GM19324 (cell line): ENCODE data around the gene HP1BP3.
A peak's percentile ranks its signal among the peaks of the same experiment; 100 is the strongest.
"Not testable (repeated sequence)": the region's sequence is repeated elsewhere in the genome, so short reads cannot be mapped to it uniquely, and the experiment has no call there.

Experiments
- ATAC-seq: cut with Tn5 transposase; IDR thresholded peaks from one replicate; pipeline ENCODE4 v1.9.1; 2021; ENCODE audit warnings: mild to moderate bottlenecking, moderate library complexity; ENCODE audit not compliant: unreplicated experiment, low FRiP score

The HP1BP3 gene, protein sequence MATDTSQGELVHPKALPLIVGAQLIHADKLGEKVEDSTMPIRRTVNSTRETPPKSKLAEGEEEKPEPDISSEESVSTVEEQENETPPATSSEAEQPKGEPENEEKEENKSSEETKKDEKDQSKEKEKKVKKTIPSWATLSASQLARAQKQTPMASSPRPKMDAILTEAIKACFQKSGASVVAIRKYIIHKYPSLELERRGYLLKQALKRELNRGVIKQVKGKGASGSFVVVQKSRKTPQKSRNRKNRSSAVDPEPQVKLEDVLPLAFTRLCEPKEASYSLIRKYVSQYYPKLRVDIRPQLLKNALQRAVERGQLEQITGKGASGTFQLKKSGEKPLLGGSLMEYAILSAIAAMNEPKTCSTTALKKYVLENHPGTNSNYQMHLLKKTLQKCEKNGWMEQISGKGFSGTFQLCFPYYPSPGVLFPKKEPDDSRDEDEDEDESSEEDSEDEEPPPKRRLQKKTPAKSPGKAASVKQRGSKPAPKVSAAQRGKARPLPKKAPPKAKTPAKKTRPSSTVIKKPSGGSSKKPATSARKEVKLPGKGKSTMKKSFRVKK

DNA sequence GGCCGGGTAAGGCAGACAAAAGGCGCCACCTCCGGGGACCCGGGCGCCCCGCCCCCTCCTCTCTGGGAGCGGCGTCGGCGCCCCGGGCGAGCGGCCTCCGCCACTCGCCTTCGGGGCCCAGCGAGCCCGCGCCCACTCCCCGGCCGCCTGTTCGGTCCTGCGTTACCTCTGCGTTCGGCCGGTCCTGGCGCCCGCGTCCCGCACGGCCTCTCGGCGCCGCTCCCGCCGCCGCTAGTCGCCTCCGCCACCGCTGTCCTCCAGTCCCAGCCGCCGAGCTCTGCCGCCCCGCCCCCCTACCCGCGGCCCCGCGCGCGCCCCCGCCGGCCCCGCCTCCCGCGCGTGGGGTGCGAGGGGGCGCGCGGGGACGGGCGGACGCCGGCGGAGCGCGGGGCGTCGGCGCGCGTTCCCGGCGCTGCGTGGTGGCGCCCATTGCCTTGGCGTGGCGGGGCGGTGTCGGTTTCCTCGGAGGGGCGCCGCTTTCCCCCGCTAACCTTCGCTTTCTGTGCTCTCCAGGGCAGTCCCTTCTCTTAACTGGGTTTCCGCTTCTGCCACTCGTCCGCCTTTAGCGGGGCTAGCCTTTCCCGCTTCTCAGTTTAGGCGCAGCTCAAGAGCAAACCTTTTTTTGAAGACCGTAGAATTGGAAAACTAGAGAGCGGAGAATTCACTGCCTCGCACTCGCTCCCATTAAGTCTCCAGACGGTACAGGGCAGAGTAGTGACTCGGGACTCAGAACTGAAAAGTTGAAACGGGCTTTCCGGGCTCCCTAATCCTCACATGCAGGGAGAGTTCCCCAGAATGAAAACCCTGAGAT is at the start of gene HP1BP3:
HP1BP3 (minus strand) TSS at position 279 of the 811 bp plus-strand sequence. CDS start 6,867 bp downstream, outside the sequence.
- peak; percentile 61 for ATAC-seq

DNA sequence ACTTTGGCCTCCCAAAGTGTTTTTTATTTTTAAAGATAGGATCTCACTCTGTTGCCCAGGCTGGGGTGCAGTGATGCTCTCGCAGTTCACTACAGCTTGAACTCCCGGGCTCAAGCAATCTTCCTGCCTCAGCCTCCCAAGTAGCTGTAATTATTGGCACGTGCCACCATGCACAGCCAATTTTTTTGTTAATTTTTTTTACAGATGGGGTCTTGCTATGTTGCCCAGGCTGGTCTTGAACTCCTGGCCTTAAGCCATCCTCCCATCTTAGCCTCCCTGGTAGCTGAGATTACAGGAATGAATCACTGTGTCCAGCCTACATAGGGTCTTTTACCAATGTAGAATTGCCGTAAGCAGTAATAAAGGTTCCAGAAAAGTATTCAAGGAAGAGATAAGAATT is 49.1 kb upstream of the HP1BP3 start:
- no peak for ATAC-seq

DNA sequence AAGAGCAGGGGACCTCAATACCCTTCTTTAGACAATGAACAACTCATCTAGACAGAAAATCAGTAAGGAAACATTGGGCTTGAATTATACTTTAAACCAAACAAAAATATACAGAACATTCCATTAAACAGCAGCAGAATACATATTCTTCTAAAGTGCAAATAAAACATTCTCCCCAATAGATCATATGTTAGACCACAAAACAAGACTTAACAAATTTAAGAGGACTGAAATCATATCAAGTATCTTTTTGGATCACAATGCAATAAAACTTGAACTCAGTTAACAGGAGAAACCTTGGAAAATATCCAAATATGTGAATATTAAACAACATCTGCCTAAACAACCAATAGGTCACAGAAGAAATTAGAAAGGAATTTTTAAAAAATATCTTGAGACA is 47.7 kb upstream of the HP1BP3 start:
- no peak for ATAC-seq

DNA sequence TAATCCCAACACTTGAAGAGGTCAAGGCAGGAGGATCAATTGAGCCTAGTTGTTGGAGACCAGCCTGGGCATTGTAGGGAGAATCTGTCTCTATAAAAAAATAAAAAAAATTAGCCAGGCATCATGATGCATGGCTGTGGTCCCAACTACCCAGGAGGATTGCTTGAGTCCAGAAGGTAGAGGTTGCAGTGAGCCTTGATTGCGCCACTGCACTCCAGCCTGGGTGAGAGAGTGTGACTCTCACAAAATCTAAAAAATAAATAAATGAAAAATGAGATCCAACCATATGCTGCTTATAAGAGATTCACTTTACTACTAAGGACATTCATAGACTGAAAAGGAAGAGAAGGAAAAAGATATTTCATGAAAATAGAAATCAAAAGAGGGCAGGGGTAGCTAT is 47.1 kb upstream of the HP1BP3 start:
- ATAC-seq = no peak

DNA sequence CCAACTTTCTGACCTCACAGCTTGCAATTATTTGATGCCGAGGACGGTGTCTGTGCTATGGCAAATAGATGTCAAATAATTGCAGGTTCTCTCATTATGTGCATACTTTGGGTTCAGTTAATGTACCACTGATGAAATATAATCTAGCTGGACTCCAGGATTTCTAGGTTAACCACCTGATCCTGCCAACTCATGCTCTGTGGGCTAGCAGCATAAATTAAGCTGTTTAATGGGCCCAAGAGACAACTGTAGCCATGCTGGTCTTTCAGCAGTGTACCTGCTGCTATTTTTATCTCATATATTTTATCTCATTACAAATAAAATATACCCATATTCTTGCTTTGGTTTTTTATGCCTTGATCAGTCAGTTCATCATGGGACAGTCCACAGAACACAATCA is 43.3 kb upstream of the HP1BP3 start:
- no peak for ATAC-seq

DNA sequence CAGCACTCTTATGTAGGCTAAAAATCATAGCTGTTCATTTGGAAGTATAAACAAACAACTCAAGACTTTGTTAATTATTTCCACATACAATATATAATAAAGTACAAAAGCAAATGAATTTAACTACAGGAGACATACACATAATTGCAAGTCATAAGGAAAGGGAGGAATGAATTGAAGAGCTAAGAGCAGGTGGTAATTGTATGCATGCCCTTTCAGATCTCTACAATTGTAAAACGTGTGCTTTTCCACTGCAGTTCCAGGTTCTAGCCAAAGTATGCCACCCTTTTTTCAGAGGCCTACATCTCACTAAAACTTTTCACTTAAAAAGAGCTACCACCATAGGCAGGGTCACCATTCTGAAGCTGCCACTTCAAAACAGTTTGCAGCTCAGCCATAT is 42.8 kb upstream of the HP1BP3 start:
- no peak for ATAC-seq

DNA sequence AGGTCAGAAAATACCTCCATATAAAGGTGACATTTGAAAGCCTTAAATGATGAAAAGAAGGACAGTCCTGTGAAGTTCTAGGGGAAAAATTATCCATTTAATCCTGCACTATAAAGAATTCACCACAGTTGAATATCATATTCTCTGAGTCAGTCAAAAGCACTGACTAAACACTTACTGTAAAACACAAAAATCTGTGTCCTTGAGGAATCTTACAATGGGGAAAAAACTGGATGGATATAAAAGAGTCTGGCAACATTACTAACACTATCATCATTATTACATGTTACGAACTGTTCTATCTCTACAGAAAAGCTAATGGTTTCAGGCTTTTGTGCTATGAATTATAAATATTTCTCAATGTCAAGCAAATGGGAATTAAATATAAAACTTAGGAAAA is 42.4 kb upstream of the HP1BP3 start:
- ATAC-seq = no peak

DNA sequence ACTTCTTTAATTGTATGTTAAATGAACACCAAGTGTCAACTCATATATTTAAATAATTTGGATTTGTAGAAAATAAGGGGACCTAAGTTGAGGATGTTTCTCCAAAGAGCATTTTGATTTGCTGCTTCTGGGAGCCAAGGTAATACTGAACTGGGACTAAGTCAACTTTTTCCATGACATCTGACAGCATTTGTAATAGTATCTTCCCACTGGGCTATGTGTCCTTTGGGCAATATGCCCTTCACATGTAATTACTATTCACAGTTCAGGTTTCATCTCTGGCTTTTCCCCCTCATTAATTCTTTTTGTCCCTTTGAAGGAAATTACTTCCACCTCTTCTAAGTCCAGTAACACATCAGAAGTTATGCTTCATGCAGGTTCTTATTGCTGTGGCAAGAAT is 36.7 kb upstream of the HP1BP3 start:
- ATAC-seq = no peak

DNA sequence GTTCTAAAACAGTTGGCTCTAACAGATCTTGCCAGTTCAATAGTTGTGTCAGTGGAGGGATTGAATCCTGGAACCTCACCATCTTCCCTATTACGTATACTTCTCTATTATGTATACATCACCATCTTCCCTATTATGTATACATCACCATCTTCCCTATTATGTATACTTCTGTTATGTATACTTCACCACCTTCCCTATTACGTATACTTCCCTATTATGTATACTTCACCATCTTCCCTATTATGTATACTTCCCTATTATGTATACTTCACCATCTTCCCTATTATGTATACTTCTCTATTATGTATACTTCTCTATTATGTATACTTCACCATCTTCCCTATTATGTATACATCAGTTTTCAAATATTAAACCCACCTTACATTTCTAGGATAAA is 34.4 kb upstream of the HP1BP3 start:
- no peak for ATAC-seq

DNA sequence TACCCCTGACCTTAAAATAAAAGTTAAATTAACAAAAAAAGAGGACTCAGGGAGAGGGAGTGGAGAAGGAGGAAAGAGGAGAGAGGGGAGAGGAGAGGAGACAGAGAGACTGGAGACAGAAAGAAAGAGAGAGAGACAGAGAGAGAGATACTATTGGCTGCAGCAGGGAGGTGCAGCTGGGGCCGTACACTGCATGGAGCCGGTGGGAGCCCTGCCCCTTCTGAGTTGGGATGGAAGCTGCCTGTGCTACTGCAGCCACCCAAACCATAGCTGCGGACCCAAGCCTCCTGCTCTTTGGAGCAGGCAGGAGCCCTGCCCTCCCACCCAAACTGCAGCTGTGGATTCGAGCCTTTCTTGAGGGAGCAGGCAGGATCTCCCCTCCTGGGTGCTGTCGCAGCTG is 32.7 kb upstream of the HP1BP3 start:
- no peak for ATAC-seq

DNA sequence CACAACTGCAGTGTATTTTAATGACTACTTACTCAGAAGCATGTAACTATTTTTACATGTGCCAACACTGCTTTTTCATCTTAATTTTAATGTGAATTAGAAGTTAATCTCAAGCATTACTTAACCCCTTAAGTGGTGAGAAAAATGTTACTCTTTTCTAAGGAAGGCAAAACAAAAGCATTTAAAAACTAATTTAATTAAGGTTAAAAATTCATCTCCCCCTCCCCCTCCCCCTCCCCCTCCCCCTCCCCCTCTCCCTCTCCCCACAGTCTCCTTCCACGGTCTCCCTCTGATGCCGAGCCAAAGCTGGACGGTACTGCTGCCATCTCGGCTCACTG is 27.4 kb upstream of the HP1BP3 start:
- no peak for ATAC-seq

DNA sequence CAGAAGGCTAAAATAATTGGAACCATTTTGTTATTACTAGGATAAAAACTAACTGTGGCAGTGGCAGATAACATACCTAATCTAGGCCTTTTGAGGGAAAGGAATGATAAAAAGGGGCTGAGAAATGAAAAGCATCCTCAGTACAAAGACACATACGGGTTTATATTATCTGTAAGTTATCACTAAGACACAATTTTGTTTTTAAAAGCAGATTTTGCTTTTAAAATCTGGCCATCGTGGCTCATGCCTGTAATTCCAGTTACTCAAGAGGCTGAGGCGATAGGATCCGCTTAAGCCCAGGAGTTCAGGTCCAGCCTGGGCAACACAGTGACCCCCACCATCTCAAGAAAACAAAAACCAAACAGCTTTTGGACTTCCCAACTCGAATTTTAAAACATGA is 24.8 kb upstream of the HP1BP3 start:
- ATAC-seq = no peak

DNA sequence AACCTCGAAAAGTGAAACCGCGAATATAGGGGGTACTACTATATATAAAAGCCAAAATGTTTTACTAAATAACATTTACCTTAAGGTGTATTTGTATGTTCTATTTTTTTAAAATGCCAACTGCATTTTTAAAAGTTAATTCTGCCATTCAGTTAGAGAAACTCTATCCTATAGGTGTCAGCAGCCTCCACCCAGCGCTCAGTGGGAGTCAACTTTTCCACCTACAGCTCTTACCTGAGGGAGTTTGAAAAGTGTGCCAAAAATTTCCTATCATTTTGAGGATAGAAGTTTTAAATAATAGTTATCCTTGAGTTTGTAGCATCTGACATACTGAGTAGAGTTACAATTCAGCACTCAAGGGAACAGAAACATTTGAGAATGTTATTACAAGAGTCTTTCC is 6.1 kb upstream of the HP1BP3 start:
- ATAC-seq = no peak

DNA sequence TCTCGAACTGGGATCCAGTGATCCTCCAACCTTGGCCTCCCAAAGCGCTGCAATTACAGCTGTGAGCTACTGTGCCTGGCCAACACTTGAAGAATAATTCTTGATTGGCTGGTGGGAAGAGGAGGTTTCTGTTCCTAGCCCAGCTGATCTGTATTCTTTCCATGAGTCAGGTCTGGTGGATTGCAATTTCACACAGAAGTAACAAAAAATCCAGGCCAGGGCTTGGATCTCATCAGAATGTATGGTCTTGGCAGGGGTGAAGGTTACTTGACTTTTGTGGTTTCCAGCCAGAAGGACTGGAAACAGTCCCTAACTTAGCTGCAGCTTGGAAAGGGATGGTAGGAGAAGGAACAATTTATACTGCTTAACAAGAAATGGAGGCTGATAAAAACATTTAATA is 5.1 kb upstream of the HP1BP3 start:
- ATAC-seq = no peak

DNA sequence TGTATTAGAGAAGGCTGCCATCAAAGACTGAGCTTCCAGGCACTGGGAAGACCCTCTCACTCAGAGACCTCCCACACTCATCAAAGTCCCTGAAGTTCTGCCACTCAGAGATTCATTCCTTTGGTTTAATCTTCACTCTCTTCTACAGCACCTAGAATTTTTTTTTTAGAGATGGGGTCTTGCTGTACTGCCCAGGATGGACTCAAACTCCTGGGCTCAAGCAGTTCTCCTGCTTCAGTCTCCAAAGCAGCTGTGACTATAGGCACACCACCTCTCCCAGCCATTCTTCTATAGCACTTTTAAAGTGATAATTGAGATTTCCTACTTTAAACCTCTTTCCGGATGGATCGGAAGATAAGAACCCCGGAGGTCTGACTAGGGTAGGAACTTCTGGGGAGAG is 3.7 kb upstream of the HP1BP3 start:
- ATAC-seq = no peak

DNA sequence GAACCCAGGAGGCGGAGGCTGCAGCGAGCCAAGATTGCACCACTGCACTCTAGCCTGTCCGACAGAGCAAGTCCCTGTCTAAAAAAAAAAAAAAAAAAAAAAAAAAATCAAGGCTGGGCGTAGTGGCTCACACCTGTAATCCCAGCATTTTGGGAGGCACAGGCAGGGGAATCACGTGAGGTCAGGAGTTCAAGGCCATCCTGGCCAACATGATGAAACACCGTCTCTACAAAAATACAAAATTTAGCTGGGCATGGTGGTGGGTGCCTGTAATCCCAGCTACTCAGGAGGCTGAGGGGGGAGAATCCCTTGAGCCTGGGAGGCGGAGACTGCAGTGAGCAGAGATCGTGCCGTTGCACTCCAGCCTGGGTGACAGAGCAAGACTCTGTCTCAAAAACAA is 2.5 kb upstream of the HP1BP3 start:
- ATAC-seq = not testable (repeated sequence)

DNA sequence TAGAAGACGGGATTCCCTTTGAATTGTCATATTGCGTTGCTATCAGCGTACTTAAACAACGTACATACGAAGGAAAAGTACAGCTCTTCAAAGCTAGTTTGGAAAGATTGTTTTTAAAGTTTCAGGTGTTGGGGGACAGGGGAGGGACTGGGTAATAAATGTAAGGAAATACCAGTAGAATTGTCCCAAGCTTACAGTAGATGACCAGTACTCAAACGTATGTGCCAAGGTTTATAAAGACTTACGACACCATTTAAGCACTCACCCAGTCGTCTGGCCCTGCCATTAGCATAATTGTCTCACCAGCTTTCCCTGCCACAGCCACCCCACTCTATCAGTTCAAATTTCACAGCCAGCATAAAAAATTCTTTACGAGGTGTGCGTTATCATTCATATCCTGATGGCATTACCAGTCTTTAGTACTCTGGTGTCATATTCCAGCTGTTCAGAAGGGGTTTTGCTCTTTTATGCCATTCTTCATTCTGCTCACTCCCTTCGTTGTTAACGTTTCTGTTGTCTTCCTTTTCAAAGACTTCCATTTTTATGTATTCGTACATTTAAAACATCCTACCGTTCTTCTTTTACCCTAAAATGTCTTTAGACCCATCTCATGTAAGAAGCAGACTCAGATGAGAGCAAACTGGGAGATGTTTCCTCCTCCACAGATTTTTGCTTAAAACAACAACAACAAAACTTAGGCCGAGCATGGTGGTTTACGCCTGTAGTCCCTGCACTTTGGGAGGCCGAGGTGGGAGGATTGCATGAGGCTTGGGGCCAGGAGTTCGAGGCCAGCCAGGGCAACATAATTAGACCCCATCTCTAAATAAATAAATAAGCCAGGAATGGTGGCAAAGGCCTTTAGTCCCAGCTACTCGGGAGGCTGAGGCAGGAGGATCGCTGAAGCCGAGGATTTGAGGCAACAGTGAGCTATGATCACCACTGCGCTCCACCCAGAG is 1.0 kb upstream of the HP1BP3 start:
- no peak for ATAC-seq

DNA sequence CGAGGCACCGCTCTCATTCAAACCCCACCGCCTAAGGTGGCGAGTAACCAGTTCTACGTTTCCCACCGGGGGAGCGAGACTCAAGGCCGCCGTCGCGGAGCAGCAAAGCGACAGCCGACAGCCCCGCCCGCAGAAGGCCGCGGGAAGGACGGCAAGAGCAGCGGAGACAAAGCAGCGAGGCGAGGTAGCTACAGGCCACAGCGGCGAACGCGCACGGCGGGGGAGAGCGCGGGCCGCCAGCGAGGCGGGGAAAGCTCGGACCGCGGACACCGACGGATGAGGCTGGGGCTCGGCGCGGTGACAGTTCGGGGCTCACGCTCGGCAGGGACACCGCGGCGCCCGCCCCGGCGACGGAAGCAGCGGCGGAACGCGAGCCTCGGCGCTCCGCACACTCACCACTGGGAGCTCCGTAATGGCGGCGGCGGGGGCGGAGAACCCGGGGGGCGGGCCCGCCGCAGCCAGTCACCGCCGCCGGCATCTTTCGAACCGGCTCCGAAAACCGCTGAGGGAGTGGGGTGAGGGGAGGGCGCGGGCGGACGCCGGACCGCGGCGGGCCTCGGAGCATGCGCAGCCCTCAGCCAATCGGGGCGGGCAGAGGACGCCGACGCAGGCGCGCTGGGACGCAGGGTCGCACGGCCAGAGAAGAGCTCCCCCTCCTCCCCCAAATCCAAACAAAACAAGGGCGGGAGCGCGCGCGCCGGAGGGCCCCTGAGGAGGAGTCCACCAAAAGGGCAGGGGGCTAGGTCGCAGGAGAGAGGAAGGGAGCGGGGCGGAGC is 666 bp downstream of the HP1BP3 start:
- peak; percentile 81 for ATAC-seq

DNA sequence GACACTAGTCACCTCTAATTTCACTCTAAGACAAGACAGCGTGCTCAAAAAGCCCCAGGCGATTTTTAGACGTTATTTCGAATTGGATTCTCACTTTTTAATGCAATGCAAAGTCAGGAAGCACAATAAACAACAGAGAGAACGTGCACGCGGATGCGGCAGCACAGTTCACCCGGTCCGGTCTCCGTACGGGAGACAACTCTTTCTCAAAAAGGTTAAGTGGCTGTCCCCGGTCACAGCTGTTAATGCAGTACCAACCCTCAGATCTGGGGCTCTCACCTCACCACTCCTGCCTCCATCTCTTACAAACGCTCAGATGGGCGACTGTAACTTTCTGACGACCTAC is 1.2 kb downstream of the HP1BP3 start:
- ATAC-seq = no peak

DNA sequence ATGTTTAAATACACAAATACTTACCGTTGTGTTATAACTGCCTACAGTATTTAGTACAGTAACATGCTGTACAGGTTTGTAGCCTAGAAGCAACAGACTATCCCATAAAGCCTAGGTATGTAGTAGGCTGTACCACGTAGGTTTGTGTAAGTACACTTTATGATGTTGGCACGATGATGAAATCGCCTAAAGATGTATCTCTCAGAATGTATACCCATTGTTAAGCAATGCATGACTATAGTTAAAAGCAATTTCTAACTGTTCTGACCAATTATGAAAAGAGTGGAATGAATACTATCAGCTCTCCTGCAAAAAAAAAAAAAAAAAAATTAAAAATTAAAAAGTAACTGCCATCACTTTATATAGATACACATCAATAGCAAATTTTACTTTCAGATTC is 11.4 kb downstream of the HP1BP3 start:
- ATAC-seq = no peak
